Liver (tissue), 3 donors: ENCODE measurements around the gene CCNYL1.

ENCODE experiments used
- JUND ChIP-seq, 2 donors: IDR thresholded peaks; 2 replicates each; pipeline ENCODE4 v1.6.1; 2016; ENCODE audit warnings: antibody characterized with exemption in 2 of 2
- RAD21 ChIP-seq, 2 donors: IDR thresholded peaks; 2 replicates each; pipeline ENCODE4 v1.6.1; 2016; ENCODE audit warnings: antibody characterized with exemption in 2 of 2, mild to moderate bottlenecking in 2 of 2
- SP1 ChIP-seq: IDR thresholded peaks from 2 replicates; pipeline ENCODE4 v1.6.1; 2018; ENCODE audit warnings: antibody characterized with exemption, mild to moderate bottlenecking
- TAF1 ChIP-seq: conservative IDR thresholded peaks from 2 replicates; pipeline ENCODE4 v1.6.1; 2016; ENCODE audit warnings: antibody characterized with exemption, mild to moderate bottlenecking
- TF ChIP-seq, protein P1 (sequence below): fragments of 150-350 bp; IDR thresholded peaks from 2 replicates; pipeline ENCODE4 v1.5.1; 2017; ENCODE audit warnings: improper control_type of control experiment, low read depth, low read length; ENCODE audit not compliant: missing input control
- TF ChIP-seq, protein P2 (sequence below): IDR thresholded peaks from 2 replicates; pipeline ENCODE4 v1.6.1; 2016; ENCODE audit warnings: antibody characterized with exemption
- TF ChIP-seq, protein P3 (sequence below): IDR thresholded peaks from 2 replicates; pipeline ENCODE4 v1.6.1; 2016; ENCODE audit warnings: antibody characterized with exemption, mild to moderate bottlenecking
- TF ChIP-seq, protein P4 (sequence below): IDR thresholded peaks from 2 replicates; pipeline ENCODE4 v1.6.1; 2016; ENCODE audit warnings: antibody characterized with exemption
- donor health status: healthy.
- donor health status: healthy.

DNA sequence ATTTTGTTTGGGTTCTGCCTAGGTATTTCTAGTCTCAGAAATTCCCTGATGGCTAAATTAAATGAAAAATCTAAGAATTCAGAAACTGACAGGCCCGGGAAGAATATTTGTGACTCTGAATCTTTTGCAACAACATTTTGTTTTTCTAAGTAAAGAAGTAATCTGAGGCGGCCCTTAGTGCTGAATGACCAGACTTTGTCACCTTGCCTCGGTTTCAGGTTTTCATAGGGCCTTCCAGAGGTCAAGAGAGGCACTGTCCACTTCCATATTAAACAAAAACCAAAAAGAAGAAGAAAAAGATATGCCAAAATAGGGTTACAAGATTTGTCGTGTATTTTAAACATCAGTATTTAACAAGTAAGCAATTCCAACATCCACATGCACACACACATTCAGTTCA, 16.1 kb upstream of the CCNYL1 start:
- TF ChIP-seq TAF1 (no peak), SP1 (no peak), JUND (IDR thresholded peaks at IDR 0.05) (no peak), RAD21 (IDR thresholded peaks at IDR 0.05) (no peak)
- TF ChIP-seq, protein P1, sequence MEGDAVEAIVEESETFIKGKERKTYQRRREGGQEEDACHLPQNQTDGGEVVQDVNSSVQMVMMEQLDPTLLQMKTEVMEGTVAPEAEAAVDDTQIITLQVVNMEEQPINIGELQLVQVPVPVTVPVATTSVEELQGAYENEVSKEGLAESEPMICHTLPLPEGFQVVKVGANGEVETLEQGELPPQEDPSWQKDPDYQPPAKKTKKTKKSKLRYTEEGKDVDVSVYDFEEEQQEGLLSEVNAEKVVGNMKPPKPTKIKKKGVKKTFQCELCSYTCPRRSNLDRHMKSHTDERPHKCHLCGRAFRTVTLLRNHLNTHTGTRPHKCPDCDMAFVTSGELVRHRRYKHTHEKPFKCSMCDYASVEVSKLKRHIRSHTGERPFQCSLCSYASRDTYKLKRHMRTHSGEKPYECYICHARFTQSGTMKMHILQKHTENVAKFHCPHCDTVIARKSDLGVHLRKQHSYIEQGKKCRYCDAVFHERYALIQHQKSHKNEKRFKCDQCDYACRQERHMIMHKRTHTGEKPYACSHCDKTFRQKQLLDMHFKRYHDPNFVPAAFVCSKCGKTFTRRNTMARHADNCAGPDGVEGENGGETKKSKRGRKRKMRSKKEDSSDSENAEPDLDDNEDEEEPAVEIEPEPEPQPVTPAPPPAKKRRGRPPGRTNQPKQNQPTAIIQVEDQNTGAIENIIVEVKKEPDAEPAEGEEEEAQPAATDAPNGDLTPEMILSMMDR = no peak
- TF ChIP-seq, protein P2, sequence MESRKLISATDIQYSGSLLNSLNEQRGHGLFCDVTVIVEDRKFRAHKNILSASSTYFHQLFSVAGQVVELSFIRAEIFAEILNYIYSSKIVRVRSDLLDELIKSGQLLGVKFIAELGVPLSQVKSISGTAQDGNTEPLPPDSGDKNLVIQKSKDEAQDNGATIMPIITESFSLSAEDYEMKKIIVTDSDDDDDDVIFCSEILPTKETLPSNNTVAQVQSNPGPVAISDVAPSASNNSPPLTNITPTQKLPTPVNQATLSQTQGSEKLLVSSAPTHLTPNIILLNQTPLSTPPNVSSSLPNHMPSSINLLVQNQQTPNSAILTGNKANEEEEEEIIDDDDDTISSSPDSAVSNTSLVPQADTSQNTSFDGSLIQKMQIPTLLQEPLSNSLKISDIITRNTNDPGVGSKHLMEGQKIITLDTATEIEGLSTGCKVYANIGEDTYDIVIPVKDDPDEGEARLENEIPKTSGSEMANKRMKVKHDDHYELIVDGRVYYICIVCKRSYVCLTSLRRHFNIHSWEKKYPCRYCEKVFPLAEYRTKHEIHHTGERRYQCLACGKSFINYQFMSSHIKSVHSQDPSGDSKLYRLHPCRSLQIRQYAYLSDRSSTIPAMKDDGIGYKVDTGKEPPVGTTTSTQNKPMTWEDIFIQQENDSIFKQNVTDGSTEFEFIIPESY = no peak
- TF ChIP-seq, protein P3, sequence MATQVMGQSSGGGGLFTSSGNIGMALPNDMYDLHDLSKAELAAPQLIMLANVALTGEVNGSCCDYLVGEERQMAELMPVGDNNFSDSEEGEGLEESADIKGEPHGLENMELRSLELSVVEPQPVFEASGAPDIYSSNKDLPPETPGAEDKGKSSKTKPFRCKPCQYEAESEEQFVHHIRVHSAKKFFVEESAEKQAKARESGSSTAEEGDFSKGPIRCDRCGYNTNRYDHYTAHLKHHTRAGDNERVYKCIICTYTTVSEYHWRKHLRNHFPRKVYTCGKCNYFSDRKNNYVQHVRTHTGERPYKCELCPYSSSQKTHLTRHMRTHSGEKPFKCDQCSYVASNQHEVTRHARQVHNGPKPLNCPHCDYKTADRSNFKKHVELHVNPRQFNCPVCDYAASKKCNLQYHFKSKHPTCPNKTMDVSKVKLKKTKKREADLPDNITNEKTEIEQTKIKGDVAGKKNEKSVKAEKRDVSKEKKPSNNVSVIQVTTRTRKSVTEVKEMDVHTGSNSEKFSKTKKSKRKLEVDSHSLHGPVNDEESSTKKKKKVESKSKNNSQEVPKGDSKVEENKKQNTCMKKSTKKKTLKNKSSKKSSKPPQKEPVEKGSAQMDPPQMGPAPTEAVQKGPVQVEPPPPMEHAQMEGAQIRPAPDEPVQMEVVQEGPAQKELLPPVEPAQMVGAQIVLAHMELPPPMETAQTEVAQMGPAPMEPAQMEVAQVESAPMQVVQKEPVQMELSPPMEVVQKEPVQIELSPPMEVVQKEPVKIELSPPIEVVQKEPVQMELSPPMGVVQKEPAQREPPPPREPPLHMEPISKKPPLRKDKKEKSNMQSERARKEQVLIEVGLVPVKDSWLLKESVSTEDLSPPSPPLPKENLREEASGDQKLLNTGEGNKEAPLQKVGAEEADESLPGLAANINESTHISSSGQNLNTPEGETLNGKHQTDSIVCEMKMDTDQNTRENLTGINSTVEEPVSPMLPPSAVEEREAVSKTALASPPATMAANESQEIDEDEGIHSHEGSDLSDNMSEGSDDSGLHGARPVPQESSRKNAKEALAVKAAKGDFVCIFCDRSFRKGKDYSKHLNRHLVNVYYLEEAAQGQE = no peak
- TF ChIP-seq, protein P4, sequence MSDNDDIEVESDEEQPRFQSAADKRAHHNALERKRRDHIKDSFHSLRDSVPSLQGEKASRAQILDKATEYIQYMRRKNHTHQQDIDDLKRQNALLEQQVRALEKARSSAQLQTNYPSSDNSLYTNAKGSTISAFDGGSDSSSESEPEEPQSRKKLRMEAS = no peak
